Panc1 (cell line): ENCODE results near the gene ZCCHC24. TPM values are rescaled to one million over a fixed set of nuclear protein-coding genes. Genes with fewer than 3 reads are reported as not detected.
A peak's percentile ranks its signal among the peaks of the same experiment; 100 is the strongest.

Experiments used
- ATAC-seq: fragments of 200-7000 bp; cut with Tn5 transposase; 2 replicates; pipeline ENCODE4 v1.9.1; 2020; ENCODE audit warnings: mild to moderate bottlenecking, moderate library complexity
- BruUV-seq: library from RNA; stranded (reverse); fragments of 400-500 nt; replicated peaks from 2 replicates; lab custom pipeline; 2021; lab: Mats Ljungman, UMichigan
- CTCF ChIA-PET: fragments of 300-600 bp; sonication (Branson Sonifier 250); formaldehyde crosslinking; loops from one replicate; lab custom pipeline; 2022; ENCODE audit warnings: antibody characterized with exemption; lab: Charles Lee
- POLR2A ChIA-PET: fragments of 300-600 bp; sonication (Branson Sonifier 250); formaldehyde crosslinking; loops from one replicate; lab custom pipeline; 2022; ENCODE audit warnings: antibody characterized with exemption; lab: Charles Lee
- DNase-seq: peaks from one replicate; pipeline ENCODE4 v3.0.0-alpha.2; 2010; ENCODE audit warnings: low read depth, low spot score
- H3K27ac ChIP-seq: 2 replicates; pipeline ENCODE4 v1.5.1; 2011; ENCODE audit warnings: mild to moderate bottlenecking, low read length, inconsistent platforms
- H3K27me3 ChIP-seq: fragments of 200-500 bp; sonication (Bioruptor generic); 2 replicates; pipeline ENCODE4 v1.6.0; 2014; ENCODE audit warnings: low read length, inconsistent platforms; ENCODE audit not compliant: control insufficient read depth, insufficient read depth
- H3K36me3 ChIP-seq: fragments of 200-500 bp; sonication (Bioruptor generic); 2 replicates; pipeline ENCODE4 v1.5.1; 2014; ENCODE audit warnings: inconsistent platforms, mild to moderate bottlenecking, low read length, moderate library complexity; ENCODE audit not compliant: control insufficient read depth, insufficient read depth
- H3K4me1 ChIP-seq: 2 replicates; pipeline ENCODE4 v1.5.1; 2011; ENCODE audit warnings: inconsistent platforms, mild to moderate bottlenecking, low read length, moderate library complexity; ENCODE audit not compliant: control insufficient read depth, insufficient read depth
- H3K4me3 ChIP-seq, 2 experiments: 2 replicates each; pipeline ENCODE4 v1.5.1; 2011 to 2012; ENCODE audit warnings: low read depth in 2 of 2, low read length in 2 of 2, mild to moderate bottlenecking in 2 of 2, inconsistent platforms in 1 of 2, moderate library complexity in 1 of 2
- H3K9me3 ChIP-seq: fragments of 200-500 bp; sonication (Bioruptor generic); 2 replicates; pipeline ENCODE4 v1.5.1; 2014; ENCODE audit warnings: low read depth, mild to moderate bottlenecking, inconsistent platforms, low read length, moderate library complexity; ENCODE audit not compliant: control insufficient read depth, insufficient read depth
- POLR2AphosphoS5 ChIP-seq: IDR thresholded peaks from 2 replicates; pipeline ENCODE4 v1.6.1; 2012; ENCODE audit warnings: mild to moderate bottlenecking, low read depth, low read length, moderate library complexity
- SIN3A ChIP-seq: IDR thresholded peaks from 2 replicates; pipeline ENCODE4 v1.6.1; 2012; ENCODE audit warnings: low read depth, mild to moderate bottlenecking, low read length, moderate library complexity, borderline replicate concordance; ENCODE audit not compliant: insufficient read depth
- TCF7L2 ChIP-seq: IDR thresholded peaks from 2 replicates; pipeline ENCODE4 v1.6.1; 2011; ENCODE audit warnings: mild to moderate bottlenecking, low read depth, low read length, inconsistent platforms
- in situ Hi-C: cut with HindIII; loops from 2 replicates; pipeline ENCODE4 v1.10.0; 2016; ENCODE audit warnings: low sequenced_read_pairs, low pct_unique_long_range_greater_than_20kb
- intact Hi-C: fragments of 100-400 bp; cut with micrococcal nuclease; formaldehyde crosslinking; loops from one replicate; pipeline ENCODE4 v1.10.0; 2022; ENCODE audit not compliant: unreplicated experiment
- total RNA-seq: library from RNA; stranded (reverse); gene quantifications from one replicate; pipeline ENCODE4 v1.2.1, GENCODE V29; 2021; ENCODE audit not compliant: unreplicated experiment
- TF ChIP-seq, protein P1 (sequence below), 2 experiments: IDR thresholded peaks; 2 replicates each; pipeline ENCODE4 v1.6.1; 2011 to 2012; ENCODE audit warnings: low read depth in 2 of 2, control low read depth in 1 of 2, low read length in 1 of 2, mild to moderate bottlenecking in 1 of 2, moderate library complexity in 1 of 2; ENCODE audit not compliant: insufficient read depth in 1 of 2
- TF ChIP-seq, protein P2 (sequence below): fragments of 450-650 bp; IDR thresholded peaks from 2 replicates; pipeline ENCODE4 v1.5.1; 2017; ENCODE audit warnings: mild to moderate bottlenecking

The ZCCHC24 gene
- total RNA-seq, 1 experiment from 2014 or later = 7.8 TPM

DNA sequence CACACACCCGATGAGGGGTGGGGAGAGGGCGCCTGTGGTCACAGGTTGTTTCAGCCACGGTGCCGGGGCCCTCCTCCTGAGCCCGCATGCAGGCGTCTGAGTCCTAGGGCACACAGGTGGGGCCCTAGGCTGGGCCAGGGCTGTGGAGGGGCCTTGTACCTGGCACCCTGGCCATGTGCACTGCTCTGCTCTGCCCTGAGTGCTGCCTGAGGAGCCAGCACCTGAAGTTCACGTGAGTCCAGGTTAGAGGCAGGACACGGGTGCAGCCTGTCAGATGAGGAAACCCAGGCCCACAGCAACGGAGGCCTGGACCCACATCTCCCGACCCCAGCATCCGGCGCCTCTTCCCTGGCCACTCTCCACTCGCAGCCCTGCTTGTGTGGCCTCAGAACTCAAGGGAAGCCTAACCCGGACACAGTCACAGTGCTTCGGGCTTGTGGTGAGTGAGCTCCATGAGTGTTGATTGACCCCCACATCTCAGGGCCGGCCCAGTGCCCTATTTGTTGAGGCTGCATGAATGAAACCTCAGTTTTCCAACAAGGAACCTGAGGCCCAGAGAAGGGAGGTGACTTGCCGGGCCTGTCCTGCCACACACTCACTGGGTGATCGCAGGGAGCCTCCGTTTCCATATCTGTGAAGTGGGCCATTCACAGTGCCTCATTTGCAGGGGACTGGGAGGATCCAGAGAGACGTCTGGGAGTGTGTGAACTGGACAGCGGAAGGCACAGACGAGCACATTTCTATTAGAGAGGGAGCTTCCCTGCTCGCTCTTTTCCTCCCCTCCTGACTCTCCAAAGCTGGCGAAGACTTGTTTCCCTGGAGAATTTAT is 58.6 kb downstream of the ZCCHC24 start:
- in situ Hi-C loops = no loop called here
- no peaks in the 10 kb centered on the region for H3K4me1 ChIP-seq
- POLR2A ChIA-PET = no interaction called here
- TF ChIP-seq, protein P1, sequence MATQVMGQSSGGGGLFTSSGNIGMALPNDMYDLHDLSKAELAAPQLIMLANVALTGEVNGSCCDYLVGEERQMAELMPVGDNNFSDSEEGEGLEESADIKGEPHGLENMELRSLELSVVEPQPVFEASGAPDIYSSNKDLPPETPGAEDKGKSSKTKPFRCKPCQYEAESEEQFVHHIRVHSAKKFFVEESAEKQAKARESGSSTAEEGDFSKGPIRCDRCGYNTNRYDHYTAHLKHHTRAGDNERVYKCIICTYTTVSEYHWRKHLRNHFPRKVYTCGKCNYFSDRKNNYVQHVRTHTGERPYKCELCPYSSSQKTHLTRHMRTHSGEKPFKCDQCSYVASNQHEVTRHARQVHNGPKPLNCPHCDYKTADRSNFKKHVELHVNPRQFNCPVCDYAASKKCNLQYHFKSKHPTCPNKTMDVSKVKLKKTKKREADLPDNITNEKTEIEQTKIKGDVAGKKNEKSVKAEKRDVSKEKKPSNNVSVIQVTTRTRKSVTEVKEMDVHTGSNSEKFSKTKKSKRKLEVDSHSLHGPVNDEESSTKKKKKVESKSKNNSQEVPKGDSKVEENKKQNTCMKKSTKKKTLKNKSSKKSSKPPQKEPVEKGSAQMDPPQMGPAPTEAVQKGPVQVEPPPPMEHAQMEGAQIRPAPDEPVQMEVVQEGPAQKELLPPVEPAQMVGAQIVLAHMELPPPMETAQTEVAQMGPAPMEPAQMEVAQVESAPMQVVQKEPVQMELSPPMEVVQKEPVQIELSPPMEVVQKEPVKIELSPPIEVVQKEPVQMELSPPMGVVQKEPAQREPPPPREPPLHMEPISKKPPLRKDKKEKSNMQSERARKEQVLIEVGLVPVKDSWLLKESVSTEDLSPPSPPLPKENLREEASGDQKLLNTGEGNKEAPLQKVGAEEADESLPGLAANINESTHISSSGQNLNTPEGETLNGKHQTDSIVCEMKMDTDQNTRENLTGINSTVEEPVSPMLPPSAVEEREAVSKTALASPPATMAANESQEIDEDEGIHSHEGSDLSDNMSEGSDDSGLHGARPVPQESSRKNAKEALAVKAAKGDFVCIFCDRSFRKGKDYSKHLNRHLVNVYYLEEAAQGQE (IDR thresholded peaks at IDR 0.05; ENCODE audit: insufficient read depth in 1 of 2, low read depth in 2 of 2, low read length in 1 of 2) = no peak
- TF ChIP-seq TCF7L2 = no peak
- TF ChIP-seq POLR2AphosphoS5 = no peak
- TF ChIP-seq, protein P2, sequence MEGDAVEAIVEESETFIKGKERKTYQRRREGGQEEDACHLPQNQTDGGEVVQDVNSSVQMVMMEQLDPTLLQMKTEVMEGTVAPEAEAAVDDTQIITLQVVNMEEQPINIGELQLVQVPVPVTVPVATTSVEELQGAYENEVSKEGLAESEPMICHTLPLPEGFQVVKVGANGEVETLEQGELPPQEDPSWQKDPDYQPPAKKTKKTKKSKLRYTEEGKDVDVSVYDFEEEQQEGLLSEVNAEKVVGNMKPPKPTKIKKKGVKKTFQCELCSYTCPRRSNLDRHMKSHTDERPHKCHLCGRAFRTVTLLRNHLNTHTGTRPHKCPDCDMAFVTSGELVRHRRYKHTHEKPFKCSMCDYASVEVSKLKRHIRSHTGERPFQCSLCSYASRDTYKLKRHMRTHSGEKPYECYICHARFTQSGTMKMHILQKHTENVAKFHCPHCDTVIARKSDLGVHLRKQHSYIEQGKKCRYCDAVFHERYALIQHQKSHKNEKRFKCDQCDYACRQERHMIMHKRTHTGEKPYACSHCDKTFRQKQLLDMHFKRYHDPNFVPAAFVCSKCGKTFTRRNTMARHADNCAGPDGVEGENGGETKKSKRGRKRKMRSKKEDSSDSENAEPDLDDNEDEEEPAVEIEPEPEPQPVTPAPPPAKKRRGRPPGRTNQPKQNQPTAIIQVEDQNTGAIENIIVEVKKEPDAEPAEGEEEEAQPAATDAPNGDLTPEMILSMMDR = no peak
- TF ChIP-seq SIN3A = no peak
- H3K36me3 ChIP-seq = no peaks in the 10 kb centered on the region
- no peaks in the 10 kb centered on the region for H3K9me3 ChIP-seq
- no peak overlapping the region for H3K27ac ChIP-seq
- intact Hi-C loops = no loop called here
- H3K27me3 ChIP-seq = no peaks in the 10 kb centered on the region
- no TSS peak for BruUV-seq
- peak; percentile 33; the same call in 1 of the 2 replicates for ATAC-seq
- CTCF ChIA-PET = no interaction called here
- no peak for DNase-seq
- H3K4me3 ChIP-seq = no peak overlapping the region

DNA sequence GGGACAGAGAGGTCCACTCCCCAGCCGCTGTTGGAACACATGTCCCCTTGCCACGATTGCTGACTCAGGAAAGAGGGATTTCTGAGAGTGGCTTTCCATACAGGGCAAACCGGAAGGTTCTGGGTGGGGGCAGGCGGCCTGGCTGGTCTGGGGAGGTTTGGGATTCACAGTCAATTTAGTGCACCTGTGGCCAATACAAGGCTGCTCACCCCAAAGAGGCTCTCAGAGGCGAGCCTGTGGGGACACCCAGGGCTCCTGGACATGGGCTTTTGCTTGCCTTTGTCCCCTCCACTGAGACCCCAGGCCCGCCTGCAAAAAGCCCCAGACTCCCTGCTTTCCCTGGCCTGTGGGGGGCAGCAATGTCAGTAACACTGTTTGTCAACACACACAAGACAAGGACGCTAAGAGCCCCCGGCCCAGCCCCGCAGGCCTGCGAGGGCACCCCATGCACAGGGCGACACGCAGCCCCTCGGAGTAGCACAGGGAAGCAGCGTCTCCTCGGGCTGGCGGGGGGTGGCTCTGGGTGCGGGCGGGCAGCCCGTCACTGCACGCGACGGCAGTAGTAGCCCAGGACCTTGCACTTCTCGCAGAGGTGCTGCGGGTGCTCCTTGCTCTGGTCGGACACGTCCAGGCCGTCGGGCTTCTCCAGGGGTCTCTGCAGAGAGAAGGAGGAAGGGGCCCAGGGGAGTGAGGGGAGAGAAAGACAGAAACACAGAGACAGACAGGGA is 59.5 kb downstream of the ZCCHC24 start:
- H3K36me3 ChIP-seq = no peaks in the 10 kb centered on the region
- H3K27ac ChIP-seq = no peak overlapping the region
- no peaks in the 10 kb centered on the region for H3K4me1 ChIP-seq
- ChIA-PET POLR2A (no interaction called here), CTCF (no interaction called here)
- DNase-seq = no peak
- no peaks in the 10 kb centered on the region for H3K27me3 ChIP-seq
- H3K9me3 ChIP-seq = no peaks in the 10 kb centered on the region
- no TSS peak for BruUV-seq
- intact Hi-C loops = no loop called here
- H3K4me3 ChIP-seq = no peak overlapping the region
- TF ChIP-seq SIN3A = no peak
- TF ChIP-seq POLR2AphosphoS5 = no peak
- no peak for TF ChIP-seq TCF7L2
- TF ChIP-seq, protein P2 = no peak
- TF ChIP-seq, protein P1 (IDR thresholded peaks at IDR 0.05; ENCODE audit: insufficient read depth in 1 of 2, low read depth in 2 of 2, low read length in 1 of 2) = no peak
- ATAC-seq = no peak
- in situ Hi-C loops = no loop called here
